Measurements from ENCODE around the gene GSAP.

GSAP gene

DNA sequence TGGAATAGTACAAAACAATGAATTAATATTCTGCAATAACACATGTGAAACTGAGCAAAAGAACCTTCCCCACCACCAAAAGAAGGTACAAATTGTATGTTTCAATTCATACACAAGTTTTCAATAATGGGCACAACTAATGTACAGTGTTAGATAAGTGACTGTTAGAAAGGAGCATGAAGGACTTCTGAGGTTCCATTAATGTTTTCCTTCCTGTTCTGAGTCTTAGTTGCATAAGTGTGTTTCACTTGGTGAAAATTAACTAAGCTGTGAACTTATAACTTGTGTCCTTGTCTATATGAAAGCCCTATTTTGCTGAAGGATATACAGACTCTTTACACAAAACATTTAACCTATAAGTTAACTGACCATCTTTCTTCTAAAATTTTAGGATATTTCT is 8.2 kb downstream of the GSAP start:
- no peak for DNase-seq (ENCODE audit: low spot score)

DNA sequence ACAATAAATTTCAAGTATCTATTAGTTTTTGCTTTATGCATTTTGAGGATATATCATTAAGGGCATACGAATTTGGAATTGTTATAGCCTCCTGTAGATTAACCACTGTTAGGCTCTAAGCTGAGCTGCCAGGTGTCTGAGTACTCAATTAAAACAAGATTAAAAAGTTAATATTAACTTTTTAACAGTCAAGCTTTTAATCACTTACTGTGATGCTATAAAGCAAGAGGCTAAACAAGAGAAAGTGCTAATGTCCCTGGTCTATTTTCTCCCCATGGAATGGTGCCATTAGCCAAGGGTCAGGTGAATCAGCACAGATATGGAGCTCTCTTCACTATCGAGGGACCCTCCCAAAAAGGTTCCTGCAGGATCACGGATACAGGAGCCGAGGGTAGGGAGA is 9.7 kb downstream of the GSAP start:
- no peak for DNase-seq (ENCODE audit: low spot score)

DNA sequence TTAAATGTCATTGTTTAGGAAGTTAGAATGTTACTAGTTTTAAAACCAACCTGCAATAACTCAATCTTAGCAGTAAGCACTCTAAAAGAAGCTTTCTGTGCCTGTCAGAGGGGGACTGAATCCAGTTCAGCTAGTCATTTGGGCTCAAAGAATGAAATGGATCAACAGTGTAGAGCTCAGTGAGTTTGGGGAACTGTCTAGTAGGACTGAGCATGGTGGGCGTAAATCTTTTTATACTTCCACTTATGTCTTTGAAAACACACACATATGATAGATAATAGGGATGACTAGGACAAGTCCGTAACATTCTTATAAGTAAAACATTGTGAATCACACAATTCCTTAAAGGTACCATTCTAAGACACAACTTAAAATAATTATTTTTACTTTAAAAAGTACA is 11.5 kb downstream of the GSAP start:
- no peak for DNase-seq (ENCODE audit: low spot score)

DNA sequence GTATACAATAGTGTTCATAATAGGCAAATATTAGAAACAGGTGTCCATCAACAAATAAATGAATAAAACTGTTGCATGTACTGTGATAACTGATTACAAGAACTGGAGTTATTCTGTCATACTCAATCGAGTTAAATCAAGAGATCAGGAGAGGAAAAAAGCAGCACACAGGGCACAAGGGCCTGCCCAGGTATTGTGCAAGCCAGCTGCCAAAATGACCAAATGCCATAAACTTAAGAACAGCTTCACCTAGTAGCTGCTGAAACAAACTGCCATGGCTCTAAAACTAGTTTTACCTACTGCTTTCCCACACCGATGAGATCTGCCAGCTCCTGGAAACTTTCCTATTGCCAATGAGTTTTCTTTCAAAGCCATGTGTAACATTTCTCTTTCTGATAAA is 12.2 kb downstream of the GSAP start:
- no peak for DNase-seq (ENCODE audit: low spot score)

DNA sequence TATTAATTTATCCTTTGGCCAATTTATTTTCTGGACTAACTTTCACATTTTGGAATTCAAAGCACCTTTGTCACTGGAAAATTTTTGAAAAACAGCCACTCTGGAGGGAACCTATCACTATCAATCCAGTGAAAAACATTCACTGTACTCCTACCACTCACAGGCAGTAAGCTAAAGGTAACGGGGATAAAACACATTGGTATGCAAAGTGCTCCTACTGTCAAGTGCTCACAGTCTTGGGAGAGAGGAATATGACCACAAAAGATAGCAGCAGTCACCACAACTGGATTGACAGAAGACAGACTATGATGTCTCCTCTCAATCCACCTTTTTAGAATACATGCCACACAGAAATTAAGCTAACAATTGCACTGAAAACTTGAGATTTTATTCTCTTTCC is 13.3 kb downstream of the GSAP start:
- no peak for DNase-seq (ENCODE audit: low spot score)

DNA sequence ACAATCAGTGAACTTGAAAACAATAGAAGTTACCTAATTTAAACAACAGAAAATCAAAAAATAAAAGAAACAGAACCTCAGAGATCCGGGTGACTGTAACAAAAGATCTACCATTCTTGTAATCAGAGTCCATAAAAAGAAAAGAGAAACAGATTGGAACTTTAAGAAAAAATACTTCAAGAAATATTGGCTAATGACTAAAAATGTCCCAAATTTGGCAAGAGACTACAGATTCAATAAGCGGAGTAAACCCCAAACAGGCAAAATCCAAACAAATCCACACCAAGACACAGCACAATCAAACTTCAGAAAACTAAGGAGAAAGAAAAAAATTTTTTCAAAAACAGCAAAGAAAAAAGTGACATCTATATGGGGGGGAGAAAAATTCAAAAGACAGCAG is 15.1 kb downstream of the GSAP start:
- DNase-seq (ENCODE audit: low spot score) = no peak

DNA sequence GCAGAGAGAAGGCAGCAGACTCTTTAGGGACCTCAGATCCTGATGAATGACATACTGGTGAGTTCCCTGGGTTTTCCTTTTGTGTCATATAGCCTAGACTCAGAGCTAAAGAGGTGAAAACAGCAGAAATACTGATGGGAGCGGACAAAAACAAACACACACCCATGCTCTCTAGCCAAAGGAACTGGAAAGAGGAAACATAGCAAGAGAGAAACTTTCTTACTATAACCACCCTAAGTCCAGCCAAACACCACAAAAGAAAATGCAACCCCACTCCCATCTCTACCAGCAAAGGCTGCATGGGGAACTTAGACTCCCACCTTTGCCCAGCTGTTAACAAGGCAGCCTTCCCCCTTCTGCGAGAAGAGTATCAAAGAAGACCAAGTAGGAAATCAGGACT is 16.3 kb downstream of the GSAP start:
- no peak for DNase-seq (ENCODE audit: low spot score)

DNA sequence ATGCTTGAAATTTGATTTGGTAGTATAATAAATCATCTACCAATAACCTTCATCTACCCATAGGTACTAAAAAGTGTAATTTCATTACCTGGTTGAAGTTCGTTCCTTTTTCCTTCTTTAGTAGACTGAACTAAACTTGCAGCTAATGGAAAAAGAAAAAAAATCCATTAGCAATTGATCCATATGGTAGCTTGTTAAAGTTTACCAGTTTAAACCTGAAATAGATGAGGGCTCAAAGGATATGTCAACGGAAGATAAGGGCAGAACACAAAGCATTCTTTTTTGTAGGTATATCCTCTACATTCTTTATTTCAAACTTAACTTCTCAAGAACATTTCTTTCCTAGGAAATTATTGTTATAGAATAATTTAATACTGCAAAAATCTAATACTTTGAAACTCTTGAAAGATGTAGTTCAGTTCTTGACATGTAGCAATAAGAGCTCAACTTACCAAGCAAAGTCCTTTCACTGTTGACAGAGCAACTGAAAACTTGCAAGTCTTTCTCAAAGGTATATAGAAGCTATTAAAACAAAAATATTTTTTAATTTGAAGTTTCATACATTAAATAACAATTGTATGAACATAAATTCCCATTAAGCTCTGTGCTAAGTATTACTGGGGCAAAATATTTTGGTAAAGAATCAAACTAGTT is 19.1 kb downstream of the GSAP start:
- no peak for DNase-seq (ENCODE audit: low spot score)

DNA sequence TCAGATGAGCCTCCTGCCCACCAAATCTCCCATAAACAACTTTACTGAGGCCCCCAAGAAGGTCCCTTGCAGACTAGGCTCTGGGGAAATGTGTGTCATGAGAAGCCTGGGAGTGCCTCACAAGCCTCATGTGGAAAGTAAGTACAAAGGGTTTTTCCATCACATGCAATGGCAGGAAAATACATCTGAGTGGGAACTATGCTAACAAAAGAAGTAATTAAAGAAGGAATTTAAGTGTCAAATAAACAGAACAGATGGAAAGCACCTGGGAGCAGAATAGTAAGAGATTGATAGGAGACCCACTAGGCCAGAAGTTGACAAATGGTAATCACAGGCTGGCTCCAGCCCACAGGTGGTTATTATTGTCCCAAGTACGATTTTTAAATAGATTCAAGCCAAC is 20.5 kb downstream of the GSAP start:
- no peak for DNase-seq (ENCODE audit: low spot score)

DNA sequence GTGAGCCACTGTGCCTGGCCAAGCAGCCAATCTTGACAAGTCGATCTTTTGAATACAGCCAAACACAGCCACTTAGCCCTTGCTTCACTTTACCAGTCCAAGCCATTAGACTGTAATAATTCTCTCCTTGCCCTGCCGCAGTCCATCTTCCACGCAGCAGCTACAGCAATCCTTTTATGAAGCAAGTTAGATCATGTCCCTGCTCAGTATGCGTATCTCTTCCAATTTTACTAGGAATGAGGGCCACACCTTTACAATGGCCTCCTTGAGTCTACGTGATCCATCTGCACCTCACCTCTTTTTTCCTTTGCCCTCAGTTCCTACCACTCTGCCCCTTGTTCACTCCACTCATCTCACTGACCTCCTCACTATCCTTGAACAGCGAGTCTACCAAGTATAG is 22.2 kb downstream of the GSAP start:
- no peak for DNase-seq (ENCODE audit: low spot score)

DNA sequence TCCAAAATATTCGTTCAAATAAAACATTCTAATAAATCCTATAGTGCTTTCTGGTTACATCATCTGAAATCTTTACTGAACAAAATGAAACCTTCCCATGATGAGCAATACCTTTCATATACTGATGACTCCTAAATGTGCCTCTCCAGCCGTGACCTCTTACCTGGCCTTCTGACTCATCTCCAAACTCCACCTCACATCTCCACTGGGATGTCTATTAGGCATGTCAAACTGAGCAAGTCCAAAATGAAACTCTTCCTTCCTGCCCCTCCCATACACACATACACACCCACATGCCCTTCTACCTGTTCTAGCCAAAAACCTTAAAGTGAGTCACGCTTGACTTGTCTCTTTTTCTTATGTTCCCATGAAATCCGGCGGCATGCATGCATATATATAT is 22.9 kb downstream of the GSAP start:
- DNase-seq (ENCODE audit: low spot score) = peak; percentile 92

DNA sequence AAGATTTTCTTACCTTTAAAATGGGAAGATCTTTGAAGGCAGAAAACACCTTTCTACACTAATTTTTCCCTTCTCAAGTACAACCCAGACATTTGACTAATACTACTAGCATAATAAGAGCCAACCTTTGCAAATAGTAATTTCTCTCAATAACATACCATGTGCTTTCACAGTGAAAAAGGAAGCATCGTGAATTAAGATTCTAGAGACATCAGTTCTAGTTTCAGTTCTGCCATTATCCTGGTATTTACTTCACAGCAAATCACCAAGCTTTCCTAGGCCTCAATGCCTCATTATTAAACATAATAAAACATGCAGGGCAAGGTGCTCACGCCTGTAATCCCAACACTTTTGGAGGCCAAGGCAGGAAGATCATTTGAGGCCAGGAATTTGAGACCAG is 24.9 kb downstream of the GSAP start:
- no peak for DNase-seq (ENCODE audit: low spot score)

DNA sequence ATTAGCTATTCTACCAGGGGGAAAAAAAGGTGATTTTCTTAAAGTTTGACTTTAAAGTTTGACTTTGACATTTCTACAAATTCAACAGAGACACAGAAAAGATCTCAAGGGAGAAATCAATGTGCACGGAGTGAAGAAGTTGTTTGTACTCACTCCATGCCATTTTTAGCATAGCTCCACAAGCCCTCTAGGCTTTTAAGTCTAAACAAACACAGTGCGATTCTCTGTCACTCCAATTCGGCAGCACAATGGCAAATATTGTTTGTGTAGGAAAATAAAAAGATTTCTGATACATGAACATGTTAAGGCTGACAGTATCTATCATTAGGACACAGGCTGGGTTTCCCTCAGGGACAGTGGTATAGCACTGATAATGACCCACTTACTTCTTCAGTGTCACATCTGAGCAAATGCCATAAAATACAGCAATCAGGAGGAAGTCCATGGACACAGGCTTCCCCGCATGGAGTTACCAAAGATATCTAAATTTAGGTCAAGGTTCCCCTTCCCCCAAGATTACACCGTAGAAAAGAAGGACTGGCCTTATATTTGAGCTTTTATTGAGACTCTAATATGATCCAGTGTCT is 28.0 kb downstream of the GSAP start:
- DNase-seq (ENCODE audit: low spot score) = no peak

DNA sequence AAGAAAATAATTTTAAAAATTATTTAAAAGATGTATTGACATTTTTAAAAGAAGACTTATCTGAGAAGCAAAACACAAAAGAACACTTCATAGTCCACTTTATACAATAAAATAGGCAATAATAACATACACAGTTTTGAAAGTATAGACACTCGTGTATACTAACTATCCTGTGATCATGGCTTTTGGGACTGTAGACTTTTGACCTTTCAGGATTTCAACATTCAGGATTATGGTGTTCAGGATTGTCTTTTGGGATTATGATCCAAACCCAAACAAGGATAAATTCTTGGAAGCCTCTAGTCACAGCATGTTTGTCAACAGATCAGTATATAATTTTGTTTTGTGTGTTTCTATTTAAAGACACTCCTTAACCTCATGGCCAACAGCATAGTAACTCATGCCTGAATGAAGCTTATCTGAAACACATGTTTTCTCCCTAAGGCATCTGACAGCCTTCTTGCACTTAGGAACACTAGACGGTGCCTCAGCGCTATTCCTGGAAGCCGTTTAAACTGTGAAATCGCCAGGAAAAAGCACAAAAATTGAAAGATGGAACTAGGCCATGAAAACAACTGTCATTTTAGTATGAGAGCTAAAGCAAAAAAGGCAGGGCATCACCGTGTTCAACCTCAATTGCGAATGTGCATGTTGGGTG is 29.9 kb downstream of the GSAP start:
- no peak for DNase-seq (ENCODE audit: low spot score)

DNA sequence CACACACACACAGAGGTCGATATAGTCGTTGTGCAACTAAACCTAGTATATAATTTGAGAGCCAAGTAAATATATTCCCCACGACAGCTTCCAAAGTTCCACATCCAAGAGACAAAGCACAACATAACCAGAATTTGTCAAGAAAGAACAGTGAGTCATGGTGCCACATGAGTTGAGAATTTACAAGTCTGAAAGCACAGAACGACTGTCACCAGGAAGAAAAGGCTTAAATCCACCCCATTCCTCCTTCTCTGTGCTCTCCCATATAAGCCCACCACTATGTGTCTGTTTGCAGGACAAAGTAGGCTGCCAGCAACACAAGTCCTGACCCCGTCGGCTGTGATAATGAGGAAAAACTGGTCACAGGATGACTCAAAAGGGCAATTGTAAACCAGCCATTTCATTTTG is 32.8 kb downstream of the GSAP start:
- DNase-seq (ENCODE audit: low spot score) = peak; percentile 12

DNA sequence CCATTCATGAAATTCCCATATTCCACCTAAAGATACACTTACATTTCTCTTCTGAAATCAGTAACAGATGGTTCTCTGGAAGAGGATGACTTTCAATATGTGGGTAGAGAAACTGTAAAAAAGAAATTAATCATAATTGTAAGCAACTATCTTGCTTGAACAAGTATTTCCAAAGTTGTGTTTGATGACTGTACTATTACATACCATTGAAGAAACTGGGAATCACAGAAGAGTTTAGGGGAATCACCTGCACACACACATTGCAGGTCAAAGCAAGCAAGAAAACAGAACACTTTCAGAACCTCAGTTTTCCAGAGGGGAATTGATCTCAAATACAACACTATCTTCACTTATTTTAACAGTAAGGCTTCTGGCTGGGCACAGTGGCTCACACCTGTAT is 33.6 kb downstream of the GSAP start:
- no peak for DNase-seq (ENCODE audit: low spot score)

DNA sequence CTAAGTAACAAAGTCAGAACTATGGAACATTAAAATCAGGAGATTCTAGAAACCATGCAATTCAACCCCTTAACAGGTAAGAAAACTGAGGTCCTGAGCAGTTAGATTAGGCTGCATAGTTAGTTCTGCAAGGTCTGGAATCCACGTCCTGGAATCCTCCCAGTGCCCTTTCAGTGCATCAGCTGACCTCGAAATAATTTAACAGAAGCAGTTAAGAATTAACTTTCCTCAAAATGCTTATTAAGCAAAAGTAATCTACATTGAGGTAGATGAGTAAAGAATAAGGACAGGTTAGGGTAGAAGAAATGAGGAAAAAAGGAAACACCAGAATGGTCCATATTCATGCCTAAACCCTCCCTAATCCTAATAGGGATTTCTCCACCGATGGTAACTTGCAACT is 37.6 kb downstream of the GSAP start:
- DNase-seq (ENCODE audit: low spot score) = peak; percentile 10

DNA sequence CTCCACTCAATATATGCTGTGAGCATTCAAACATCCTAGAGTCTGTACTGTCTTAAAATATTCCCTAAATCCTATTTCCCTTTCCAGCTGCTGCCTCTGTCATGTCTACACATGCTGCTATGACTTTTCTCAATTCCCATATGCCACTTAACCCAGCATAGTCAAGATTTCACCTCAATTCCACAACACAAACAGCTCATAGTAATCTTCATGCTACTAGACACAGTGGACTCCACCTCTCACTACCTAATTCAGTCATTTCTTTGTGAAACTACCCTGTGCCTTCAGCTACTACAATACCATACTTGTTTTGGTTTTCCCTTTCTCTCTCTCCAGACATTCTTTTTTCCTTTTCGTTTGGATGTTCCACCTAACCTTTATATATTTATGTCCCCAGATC is 45.5 kb downstream of the GSAP start:
- DNase-seq (ENCODE audit: low spot score) = no peak

DNA sequence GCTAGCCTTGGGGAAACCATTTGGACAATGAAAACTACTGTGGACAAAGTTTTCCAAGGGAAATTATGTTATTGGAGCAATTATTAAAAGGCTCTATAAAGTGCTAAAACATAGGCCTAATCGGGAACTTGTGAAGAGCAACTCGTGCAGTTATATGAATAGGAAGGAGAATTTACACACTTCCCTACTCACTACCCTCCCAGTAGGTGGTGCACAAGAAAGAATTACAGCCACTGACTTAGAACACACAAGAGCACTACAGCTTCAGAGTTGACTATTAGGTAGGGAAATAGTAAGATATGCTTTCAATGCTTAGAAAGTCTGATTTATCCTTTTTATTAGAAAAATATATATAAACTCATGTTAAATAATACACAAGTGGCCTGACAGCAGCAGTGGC is 47.2 kb downstream of the GSAP start:
- DNase-seq (ENCODE audit: low spot score) = no peak

DNA sequence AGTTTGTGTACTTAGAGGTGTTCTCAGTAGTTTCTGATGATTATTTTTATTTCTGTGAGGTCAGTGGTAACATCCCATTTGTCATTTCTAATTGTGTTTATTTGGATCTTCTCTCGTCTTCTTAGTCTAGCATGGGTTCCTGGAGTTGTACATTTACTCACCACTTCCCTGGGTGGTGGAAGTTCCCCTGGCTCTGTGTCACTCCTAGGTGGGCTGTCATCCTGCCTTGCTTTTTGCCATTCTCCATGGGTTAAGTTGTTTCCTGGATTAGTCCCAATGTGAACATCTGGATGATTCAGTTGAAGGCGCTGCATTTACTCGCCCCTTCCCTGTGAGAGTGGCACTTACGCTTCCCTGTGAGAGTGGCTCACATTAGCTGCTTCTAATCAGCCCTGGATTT is 48.2 kb downstream of the GSAP start:
- DNase-seq (ENCODE audit: low spot score) = peak; percentile 31

DNA sequence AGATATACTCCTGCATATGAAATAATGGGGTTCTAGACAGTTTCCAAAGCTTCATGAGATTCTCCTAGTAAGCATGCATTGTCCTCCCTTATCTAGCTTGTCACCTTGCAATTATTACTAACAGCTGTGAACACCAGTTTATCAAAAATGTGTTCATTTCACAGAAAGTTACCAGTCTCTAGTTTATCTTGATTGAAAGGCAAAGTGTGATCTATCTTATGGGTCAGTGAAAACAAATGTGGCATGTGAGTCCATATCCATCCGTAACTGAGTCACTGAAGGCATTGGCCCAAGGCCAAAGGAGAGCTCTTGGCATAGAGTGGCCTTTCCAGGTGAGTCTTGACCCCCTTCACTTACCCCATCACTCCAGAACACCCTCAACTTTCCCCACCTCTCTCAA is 53.2 kb downstream of the GSAP start:
- DNase-seq (ENCODE audit: low spot score) = peak; percentile 22

DNA sequence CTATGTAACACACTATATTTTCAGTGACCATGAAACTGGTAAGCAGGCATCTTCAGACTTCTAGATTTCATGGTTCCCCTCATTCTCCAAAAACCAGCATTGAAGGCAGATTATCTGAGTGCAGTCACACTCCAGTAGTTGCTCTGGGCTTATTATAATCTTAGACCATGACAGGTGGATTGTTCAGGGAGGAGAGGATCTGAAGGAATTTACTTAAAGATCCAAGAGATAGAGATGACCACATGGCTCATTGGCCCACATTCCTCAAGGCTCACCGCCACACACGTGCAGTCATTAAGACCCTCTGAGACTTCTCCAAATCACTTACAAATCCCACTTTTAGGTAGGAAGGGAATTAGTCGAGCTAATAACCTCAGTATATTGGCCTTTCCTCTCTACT is 55.2 kb downstream of the GSAP start:
- DNase-seq (ENCODE audit: low spot score) = no peak

DNA sequence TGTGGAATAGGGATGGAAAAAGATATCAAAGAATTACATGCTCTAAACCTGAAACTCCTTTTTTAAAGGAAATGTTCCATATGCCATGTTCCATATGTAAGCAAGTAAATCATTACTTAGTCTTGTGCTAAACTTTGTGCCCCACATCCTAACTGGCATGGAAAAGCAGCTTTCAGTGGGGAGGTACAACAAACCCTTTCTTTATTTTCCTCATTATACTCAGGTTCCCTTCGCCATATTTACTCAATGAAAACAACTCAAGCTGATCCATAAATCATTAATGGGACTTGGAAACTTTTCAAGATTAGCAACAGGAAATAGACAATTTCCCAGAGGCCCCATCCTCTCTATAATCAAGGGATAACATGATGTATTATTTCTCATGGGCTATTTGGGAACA is 56.0 kb downstream of the GSAP start:
- DNase-seq (ENCODE audit: low spot score) = peak; percentile 67

DNA sequence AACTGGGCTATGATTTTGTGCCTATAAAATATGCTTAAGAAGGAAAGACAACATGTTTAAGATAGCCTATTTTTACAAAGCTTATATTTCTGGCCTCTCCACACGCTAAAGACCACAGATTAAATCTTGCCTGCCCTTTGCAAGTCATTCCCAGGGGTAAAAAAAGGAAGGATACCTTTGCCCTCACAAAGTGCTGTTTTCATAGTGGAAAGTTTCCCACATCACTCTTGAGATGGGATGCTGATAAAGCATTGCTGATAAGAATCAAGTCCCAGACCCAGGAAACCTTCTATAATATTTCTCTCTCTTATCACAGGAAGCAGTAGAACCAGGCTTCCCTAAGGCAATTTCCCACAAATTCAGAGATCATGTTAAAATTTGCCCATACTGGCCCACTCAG is 56.5 kb downstream of the GSAP start:
- DNase-seq (ENCODE audit: low spot score) = no peak
